GM12873 (cell line): Measurements from ENCODE around the gene EHD1.

ENCODE experiments used
- TF ChIP-seq, protein P1 (sequence below): IDR thresholded peaks from 2 replicates; pipeline ENCODE4 v1.5.1; 2012; ENCODE audit warnings: low read depth, mild to moderate bottlenecking, moderate library complexity, low read length, control low read depth; ENCODE audit not compliant: insufficient read depth; ENCODE audit errors: missing control alignments

EHD1 gene

DNA sequence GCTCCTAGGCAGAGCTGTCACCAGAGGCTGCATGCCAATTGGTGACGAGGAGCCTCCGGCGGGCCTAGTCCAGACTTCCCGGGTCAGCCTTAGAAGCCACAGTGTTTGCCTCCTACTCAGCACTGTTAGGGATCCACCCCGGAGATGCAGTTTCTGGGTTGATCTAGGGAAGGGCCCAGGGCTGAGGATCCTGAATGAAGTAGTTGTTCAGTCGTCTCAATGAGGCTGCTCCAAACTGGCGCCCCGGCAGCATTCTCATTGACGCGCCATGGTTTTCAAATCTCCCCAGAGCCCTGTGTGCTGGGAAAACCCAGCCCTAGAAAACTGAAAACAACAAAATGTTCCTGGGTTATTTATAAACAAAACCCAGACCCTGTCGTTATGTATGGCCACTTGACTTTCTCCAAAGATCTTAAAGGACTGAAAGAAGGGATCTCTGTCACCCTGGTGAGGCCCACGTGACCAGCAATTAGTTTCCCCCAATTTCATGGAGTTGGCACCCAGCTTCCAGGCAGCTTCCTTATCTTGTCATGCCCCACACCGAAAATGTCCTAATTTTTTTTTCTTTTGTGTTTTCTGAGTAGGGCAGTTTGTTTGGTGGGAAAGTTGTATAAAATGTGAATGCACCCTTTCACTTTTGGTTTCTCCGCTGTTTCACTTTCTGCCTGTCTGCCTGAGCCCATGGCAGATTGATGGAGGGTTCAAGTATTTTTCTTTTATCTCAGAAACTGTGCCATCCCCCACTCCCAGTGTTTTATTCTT lies 2.0 kb upstream of the EHD1 start:
- TF ChIP-seq, protein P1, sequence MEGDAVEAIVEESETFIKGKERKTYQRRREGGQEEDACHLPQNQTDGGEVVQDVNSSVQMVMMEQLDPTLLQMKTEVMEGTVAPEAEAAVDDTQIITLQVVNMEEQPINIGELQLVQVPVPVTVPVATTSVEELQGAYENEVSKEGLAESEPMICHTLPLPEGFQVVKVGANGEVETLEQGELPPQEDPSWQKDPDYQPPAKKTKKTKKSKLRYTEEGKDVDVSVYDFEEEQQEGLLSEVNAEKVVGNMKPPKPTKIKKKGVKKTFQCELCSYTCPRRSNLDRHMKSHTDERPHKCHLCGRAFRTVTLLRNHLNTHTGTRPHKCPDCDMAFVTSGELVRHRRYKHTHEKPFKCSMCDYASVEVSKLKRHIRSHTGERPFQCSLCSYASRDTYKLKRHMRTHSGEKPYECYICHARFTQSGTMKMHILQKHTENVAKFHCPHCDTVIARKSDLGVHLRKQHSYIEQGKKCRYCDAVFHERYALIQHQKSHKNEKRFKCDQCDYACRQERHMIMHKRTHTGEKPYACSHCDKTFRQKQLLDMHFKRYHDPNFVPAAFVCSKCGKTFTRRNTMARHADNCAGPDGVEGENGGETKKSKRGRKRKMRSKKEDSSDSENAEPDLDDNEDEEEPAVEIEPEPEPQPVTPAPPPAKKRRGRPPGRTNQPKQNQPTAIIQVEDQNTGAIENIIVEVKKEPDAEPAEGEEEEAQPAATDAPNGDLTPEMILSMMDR: no peak

DNA sequence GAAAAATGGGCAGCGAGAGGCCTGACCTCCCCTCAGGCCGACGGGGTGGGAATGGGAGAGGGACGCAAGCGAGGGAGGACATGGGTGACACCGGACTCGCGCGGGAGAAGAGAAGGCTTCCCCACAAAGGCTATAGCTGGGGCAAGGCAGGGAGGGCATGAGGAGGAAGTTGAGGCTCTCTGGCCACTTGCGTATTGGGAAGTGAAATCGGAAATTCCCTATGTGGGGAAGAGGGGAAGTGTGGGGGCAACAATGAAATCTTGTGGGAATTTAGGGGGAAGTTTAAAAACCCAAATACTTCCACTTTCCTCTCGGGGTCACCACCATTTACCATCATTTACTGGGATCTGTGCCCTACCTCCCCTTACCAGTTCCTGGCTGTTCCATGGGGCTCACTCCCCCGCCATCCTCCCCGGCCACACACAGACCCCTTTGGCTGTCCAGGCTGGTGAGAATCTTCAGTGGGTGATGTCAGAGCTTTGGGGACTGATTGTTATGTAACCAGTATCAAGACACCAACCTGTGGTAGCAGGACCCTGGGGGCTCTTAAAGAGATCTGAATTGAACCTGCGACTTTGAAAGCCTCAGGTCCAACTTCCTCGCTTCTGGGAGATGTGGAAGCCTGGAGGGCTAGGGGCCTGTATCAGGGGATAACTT lies 951 bp upstream of the EHD1 start:
- TF ChIP-seq, protein P1: no peak

DNA sequence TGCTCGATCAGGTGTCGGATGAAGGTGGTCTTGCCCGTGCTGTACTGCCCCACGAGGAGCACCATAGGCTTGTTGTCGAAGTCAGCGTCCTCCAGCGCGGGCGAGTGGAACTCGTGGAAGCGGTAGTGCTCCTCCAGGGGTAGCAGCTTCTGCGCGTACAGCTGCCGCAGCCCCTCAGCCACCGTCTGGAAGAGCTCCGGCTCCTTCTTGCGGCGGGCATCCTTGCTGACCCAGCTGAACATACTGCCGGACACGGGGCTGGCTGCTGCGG lies 263 bp downstream of the EHD1 start:
- TF ChIP-seq, protein P1: no peak

DNA sequence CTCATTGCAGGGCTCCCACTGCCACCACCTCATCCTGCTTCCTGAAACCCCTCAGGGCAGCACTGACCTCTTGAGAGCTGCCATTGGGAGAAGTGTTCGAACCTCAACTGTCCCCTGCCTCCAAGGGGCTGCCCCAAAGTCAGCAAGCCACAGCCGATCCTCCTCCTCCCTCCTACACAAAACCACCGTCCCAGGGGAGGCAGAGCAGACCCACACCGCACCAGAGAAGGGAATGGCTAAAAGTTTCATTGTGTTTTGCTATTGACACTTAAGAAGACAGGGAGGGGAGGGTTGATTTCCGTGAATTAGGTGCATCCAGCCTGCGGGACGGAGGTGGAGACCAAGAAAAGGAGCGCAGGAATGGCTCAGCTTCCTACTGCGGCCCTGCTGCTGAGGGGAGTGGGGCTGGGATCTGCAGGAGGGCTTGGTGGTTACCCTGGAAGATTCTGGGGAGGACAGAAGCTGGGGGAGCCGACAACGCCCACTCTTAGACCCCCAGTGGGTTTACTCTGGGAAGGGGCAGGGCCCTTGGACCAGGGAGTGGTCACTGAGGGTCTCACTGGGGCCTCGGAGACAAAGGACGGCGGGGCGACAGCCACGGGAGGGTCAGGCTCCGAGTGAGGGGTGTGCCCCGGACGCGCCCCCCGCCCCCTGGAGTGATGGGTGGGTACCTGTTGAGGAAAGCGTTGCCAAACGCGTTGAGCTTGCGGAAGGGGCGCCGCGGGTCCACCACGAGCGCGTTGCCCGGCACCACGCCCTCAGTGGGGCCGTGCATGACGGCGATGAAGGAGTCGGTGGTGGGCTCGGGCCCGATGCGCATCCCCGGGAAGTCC lies 815 bp downstream of the EHD1 start:
- TF ChIP-seq, protein P1: no peak

DNA sequence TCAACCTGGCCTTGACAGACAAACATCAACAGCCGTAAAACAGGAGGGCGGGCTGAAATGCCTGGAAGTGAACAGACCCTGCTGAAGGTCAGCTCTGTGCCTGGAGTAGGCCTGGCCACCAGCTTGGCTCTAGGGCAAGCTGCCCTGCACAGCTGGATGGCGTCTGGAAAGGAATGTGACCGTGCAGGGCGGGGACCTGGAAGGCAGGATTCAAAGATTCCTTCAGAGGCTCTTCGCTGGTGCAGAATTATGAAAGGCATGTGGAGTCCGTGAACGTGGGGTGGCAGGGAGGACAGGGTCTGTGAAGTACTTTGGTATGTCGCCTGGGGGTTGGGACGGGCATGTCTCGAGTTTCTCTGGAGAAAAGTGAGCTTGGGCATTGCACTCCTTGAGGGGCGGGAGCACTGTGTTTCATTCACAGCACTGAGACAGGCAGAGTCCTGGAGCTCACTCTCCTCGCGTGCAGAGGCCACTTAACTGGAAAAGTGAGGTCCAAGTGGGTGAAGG lies 1.5 kb downstream of the EHD1 start:
- TF ChIP-seq, protein P1: no peak

DNA sequence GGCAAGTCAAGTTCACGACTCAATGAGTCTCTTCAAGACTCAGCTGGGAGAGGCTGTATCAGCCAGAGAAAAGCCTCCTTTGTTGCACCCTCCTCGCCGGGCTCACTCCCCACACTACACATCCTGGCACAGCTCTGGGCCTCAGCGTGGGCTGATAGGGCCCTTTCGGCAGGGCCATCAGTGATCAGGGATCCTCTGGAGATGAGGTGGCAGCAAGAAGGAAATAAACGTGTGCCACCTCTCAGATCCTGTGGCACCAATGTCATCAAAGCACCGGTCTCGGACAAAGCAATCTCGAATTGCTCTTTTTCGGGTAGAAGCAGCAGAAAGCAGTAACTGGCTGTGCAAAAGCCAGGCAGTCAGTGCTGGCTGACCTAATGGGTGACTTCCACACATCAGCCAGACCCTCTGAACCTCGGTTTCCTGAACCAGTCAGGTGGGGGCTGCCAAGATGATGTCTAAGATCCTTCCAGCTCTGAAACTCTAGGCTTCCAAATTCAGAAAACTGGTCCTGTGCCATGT lies 2.1 kb downstream of the EHD1 start:
- TF ChIP-seq, protein P1: no peak

DNA sequence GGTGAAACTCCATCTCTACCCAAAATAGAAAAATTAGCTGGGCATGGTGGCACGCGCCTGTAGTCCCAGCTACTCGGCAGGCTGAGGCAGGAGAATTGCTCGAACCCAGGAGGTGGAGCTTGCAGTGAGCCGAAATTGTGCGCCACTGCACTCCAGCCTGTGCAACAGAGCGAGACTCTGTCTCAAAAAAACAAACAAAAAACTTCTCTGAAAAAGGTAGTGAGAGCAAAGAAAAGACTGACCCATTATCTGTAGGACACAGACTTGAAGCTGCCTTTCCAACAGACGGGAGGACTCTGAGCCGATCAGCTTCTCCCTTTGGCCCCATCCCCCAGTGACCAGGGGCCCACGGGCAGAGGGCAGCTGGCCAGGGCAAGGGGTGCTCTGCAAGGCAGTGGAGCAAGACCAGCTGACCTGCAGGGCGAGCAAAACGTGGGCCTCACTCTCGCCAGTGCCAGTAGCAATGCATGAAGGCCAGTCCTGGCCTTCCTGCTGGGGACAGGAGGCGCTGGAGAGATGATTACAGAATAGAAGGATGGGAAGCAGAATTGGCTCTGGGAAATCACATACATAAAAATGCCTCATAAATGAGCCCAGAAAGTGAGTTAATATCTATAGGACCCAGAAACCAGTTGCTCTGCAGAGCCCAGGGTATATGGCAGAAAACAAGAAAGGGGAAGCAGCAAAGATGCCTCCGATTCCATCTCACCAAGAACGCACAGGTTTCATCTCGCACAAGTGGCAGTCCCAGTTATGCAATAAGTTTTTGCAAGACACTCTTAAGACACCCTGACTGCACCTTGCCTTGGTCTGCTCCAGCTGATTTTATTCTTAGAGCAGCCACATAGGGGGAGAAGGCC lies 2.8 kb downstream of the EHD1 start:
- TF ChIP-seq, protein P1: peak; percentile 1
